IPS-11a (cell line): ENCODE data around the gene SMIM22.
"Not testable (repeated sequence)": the region's sequence is repeated elsewhere in the genome, so short reads cannot be mapped to it uniquely, and the experiment has no call there.

Experiments used
- H3K4me3 ChIP-seq: one replicate; pipeline ENCODE4 v1.5.1; 2013; ENCODE audit warnings: low read depth, low read length, control low read depth

SMIM22 gene

GRCh38 chr16:4768549-4769305 is 26.4 kb upstream of the SMIM22 start:
- H3K4me3 ChIP-seq: peak overlapping the region; percentile 41

- peak overlapping the region; percentile 41 for H3K4me3 ChIP-seq
These were observed 25.9 kb upstream of the SMIM22 start for GRCh38 chr16:4769306-4769638.

DNA sequence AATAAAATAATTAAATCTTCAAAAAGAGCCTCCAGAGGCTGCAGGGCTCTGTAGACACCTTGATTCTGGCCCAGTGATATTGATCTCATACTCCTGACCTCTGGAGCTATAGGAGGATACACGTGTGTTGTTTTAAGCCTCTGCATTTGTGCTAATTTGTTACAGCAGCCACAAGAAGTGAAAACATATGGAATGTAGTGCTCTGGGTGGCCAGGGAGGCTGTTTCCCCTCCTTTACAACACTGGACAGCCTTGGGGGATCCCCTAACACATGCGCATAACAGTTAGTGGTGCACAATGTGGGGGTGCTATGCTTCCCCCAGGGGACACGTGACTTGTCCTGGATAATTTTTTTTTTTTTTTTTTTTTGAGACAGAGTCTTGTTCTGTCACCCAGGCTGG is 23.5 kb upstream of the SMIM22 start:
- H3K4me3 ChIP-seq: no peak overlapping the region

GRCh38 chr16:4772351-4772750 is 22.8 kb upstream of the SMIM22 start:
- no peak overlapping the region for H3K4me3 ChIP-seq

- no peak overlapping the region for H3K4me3 ChIP-seq
These were observed 20.2 kb upstream of the SMIM22 start for GRCh38 chr16:4775005-4775404.

- H3K4me3 ChIP-seq: no peak overlapping the region
These were observed 18.9 kb upstream of the SMIM22 start for GRCh38 chr16:4776141-4776705.

DNA sequence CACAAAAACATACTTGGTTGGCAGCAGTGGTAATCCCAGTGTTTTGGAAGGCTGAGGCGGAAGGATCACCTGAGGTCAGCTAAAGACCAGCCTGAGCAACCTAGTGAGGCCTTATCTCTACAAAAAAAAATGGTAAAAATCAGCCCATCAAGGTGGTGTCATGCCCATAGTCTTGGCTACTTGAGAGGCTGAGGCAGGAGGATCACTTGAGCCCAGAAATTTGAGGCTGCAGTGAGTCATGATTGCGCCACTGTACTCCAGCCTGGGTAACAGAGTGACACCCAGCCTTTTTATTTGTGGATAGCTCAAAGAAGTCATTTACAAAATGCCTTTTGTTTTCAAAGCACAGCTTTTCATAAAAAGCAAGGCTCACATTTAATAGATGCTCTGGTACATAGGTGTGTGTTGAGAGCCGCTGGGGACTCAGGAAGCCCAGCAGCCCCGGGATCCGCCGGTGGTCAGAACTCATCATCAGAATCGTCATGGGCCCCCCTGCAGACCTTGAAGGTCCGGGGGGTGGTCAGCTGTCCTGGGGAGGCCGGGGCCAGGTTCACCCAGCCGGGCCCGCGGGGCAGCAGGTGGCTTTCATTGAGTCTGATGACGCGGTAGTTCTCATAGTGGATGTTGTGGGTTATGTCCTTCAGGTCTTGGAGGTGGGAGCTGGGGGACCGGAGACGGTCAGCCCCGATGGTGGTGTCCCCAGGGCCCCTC is 17.7 kb upstream of the SMIM22 start:
- no peak overlapping the region for H3K4me3 ChIP-seq

DNA sequence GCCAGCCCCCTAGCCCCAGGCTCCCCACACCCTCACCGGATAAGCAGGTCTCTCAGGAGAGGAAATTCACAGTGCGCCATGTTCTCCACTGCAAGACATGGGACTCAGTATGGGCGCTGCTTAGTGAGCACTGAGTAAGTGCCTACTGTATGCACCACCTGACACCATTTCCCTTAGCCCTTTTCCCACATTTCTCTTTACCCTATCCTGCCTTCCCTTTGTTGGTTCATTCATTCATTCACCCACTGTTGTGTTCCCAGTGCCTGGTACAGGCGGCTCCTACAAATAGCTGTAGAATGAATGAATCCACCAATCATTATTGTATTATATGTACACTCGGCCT is 17.1 kb upstream of the SMIM22 start:
- H3K4me3 ChIP-seq: no peak overlapping the region

GRCh38 chr16:4780235-4780634 is 14.9 kb upstream of the SMIM22 start:
- H3K4me3 ChIP-seq: no peak overlapping the region

DNA sequence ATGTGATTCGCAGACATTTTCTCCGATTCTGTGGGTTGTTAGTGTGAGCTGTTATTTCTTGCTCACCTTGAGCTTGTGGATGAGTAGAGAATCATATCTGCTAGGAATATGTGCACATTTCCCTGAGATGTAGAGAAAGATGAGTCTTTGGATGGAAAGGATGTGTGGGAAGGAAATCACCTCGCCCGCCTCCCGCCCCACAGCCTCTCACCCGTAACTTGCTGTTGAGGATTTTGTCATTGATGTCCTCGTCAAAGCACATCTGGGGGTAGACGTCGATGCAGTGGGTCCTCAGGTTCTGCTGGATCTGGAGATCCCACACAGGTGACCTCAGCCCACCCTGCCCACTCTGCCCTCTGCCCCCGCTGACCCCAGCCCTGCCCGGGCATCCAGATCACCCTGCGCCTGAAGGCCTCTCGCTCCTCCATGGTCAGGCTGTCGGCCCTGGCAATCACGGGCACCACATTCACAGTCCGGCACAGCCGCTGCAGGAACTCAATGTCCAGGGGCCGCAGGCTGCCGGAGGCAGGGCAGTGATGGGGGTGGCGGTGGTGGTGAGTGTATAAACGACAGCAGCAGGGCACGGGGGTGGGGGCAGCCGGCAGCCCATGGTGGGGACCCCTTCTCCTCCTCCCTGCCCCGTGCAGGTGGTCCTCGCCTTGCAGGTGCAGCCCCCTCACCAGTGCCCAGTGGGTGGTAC is 11.8 kb upstream of the SMIM22 start:
- no peak overlapping the region for H3K4me3 ChIP-seq

DNA sequence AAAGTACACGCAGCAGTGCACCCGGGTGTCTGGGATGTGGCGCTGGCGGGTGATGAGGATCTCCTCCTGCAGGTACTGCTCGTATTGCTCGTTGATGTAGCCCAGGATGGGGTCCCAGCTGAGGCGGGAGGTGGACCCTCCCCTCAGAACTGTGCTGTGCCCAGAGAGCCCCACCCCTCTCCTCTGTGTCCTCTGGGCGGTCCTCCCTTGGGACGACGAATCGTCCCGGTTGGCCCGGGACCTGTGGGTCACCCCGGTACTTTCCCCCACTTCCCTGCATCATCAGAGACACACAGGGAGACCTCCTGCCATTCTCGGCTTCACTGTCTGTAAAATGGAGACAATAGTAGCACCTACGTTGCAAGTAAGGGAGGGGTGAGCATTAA is 11.2 kb upstream of the SMIM22 start:
- H3K4me3 ChIP-seq: no peak overlapping the region

GRCh38 chr16:4784444-4784987 is 10.7 kb upstream of the SMIM22 start:
- H3K4me3 ChIP-seq: not testable (repeated sequence)

DNA sequence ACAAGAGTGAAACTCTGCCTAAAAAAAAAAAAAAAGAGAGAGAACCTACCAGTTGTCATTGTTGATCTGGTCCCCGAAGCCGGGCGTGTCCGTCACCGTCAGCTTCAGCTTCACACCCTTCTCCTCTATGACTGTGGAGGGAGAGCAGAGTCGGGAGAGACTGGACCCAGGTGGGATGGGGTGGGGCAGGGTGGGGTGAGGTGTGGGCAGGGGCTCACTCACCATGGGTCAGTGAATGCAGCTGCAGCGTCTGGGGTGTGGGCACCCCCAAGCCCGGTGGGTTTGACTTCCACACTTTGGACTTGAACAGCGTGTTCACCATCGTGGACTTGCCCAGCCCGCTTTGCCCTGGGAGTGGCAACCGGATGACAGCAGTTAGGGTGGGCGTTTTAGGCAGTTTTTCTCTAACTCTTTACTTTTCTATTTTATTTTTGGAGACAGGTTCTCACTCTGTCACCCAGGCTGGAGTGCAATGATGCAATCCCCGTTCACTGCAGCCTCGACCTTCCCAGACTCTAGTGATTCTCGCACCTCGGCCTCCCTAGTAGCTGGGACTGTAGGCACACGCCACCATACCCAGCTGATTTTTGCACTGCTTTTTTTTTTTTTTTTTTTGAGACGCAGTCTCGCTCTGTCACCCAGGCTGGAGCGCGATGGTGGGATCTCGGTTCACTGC is 9.3 kb upstream of the SMIM22 start:
- H3K4me3 ChIP-seq: no peak overlapping the region

DNA sequence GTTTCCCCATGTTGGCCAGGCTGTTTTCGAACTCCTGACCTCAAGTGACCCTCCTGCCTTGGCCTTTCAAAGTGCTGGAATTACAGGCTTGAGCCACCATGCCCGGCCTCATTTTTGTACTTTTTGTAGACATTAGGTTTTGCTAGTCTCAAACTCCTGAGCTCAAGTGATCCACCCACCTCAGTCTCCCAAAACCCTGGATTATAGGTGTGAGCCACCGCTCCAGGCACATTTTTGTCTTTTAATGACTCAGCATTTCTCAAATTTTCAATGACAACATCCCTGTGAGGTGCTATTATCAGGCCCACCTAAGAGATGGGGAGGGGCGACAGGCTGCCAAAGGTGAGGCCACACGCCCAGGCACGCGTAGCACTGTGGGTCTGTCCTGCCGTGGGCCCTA is 8.1 kb upstream of the SMIM22 start:
- H3K4me3 ChIP-seq: no peak overlapping the region

DNA sequence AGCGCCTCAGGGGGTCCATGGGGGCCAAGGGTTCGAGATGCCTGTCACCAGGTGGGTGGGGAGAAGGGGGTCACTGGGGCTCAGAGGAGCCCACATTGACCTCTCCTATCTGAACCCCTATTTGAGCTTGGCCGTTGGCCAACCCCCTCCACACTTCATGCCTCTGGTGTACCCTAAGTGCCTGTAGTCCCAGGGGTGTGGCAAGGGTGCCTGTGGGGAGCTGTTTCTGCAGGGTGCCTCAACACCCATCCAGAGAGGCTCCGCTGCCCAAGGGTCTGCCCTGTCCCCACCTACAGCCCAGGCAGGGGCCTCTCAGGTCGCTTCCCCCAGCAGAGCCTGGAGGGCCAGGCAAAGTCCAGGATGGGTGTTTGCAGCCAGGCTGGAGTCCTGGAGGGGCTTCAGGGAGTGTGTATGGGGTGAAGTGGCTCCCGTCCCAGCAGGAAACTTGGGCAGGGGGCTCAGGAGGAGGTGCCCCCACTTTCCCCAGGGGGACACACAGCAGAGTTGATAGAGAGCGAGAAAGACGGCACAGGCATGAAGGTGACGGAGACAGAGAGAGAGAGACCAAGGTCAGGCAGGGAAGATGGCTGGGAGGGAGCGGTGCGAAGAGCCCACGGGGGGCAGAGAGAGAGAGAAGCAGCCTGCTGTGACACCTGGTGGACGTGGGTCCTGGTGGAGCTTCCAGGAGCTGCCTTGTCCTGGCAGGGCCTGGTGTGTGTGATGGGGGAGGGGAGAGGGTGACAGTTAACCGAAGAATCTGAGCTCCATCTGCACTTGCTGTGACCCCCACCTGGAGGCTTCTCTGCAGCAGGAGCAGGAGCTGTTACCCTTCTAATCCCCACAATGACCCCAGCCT is 7.3 kb upstream of the SMIM22 start, which contains the start of gene SEPTIN12:
SEPTIN12 (minus strand) TSS at position 719 of the 856 bp plus-strand sequence; CDS start at position 19, 700 bp downstream.
- no peak within 1 kb of the TSS for H3K4me3 ChIP-seq

DNA sequence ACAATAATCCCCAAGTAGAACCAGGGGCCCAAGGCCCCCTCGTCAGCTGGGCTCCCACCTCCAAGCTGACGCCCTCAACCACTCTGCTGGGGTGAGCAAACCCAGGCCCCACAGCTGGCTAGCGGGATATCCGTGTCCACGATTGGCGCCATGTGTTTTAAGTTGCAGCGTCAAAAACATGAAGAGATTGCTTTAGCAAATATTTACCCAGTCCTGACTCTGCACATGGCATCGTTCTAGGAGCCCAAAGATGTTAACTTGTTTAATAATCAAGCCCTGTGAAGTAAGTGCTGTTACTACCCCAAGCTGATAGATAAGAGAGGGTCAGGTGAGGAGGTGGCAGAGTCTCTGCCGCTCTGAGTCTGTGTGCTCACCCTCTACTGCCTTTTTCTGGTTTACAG is 6.7 kb upstream of the SMIM22 start:
- no peak overlapping the region for H3K4me3 ChIP-seq

DNA sequence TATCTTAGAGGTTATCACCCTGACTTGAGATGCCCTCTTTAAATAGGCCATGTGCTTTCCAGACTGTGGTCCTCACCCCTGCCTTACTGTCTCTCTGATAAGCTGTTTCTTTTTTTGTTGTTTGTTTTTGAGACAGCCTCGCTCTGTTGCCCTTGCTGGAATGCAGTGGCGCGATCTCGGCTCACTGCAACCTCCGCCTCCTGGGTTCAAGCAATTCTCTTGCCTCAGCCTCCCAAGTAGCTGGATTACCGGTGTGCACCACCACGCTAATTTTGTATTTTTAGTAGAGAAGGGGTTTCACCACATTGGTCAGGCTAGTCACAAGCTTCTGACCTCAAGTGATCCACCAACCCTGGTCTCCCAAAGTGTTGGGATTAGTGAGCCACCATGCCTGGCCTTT is 6.3 kb upstream of the SMIM22 start:
- H3K4me3 ChIP-seq: no peak overlapping the region

GRCh38 chr16:4790261-4790660 is 4.9 kb upstream of the SMIM22 start:
- no peak overlapping the region for H3K4me3 ChIP-seq

DNA sequence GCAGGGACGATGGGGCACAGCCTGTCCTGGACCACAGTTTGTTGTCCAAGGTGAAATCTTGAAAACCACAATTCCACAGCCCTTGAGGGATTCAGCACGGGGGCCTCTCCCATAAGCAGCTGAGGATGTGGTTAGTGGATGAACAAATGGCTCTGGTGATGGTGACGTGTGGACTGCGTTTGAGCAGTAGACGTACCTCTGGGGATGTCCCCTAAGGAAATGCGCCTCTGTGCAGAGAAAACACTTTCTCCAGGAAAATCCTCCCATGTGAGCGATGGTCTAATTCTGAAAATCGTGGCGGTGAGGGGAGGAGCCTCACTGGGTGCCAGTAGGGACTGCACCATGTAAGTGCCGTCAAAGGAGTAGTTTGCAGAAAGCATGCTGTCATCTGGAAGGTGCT is 4.3 kb upstream of the SMIM22 start:
- H3K4me3 ChIP-seq: no peak overlapping the region

DNA sequence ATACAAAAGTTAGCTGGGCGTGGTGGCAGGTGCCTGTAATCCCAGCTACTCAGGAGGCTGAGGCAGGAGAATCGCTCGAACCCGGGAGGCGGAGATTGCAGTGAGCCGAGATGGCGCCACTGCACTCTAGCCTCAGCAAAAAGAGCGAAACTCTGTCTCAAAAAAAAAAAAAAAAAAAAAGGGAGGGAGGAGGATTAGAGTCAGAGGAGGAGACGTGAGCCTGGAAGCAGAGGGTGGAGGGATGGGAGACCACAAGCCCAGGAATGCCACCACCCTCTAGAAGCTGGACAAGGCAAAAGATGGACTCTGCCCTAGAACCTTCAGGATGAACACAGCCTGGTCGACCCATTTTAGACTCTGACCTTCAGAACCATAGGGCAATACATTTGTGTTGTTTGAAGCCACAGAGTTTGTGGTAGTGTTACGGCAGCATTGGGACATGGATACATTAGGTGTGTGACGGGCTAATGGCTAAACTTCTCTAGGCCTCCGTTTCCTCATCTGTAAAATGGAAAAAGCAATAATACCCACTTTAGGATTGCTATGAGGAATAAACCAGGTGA is 2.1 kb upstream of the SMIM22 start:
- H3K4me3 ChIP-seq: no peak overlapping the region
